ENCODE data around the gene PLA2G4A.

- TF ChIP-seq CTCF (conservative IDR thresholded peaks at IDR 0.05; ENCODE audit: low read depth in 2 of 2) (no peak), POLR2AphosphoS5 (IDR thresholded peaks at IDR 0.05; ENCODE audit: low read depth) (no peak), CREB1 (CRISPR knock-in tag; IDR thresholded peaks at IDR 0.05; ENCODE audit: low read depth) (no peak), EZH2phosphoT487 (IDR thresholded peaks at IDR 0.05; ENCODE audit: unreplicated experiment) (no peak), REST (IDR thresholded peaks at IDR 0.05; ENCODE audit: unreplicated experiment) (no peak), EZH2 (IDR thresholded peaks at IDR 0.05; ENCODE audit: low read depth, unreplicated experiment) (no peak), JUNB (IDR thresholded peaks at IDR 0.05; ENCODE audit: unreplicated experiment) (no peak), NANOG (IDR thresholded peaks at IDR 0.05; ENCODE audit: borderline replicate concordance) (no peak), STAT1 (IDR thresholded peaks at IDR 0.05; ENCODE audit: unreplicated experiment) (no peak)
Observed at GRCh38 chr1:186930238-186930637, 101.5 kb downstream of the PLA2G4A start.
